Lung (tissue), 10 donors: Measurements from ENCODE around the gene DEFB131A. TPM values are rescaled to one million over a fixed set of nuclear protein-coding genes. Genes with fewer than 3 reads are reported as not detected.
"Not testable (repeated sequence)": the region's sequence is repeated elsewhere in the genome, so short reads cannot be mapped to it uniquely, and the experiment has no call there.

ENCODE experiments used
- ATAC-seq: fragments of 200-7000 bp; cut with Tn5 transposase; one replicate; pipeline ENCODE4 v1.9.1; 2020; ENCODE audit warnings: moderate number of reproducible peaks; ENCODE audit not compliant: insufficient read depth, low FRiP score
- DNase-seq, 3 donors: peaks; one replicate each; pipeline ENCODE4 v3.0.0-alpha.2; 2013 to 2017
- H3K27ac ChIP-seq, 2 donors: one replicate each; pipeline ENCODE4 v1.5.1; 2013; ENCODE audit warnings: mild to moderate bottlenecking in 2 of 2, moderate library complexity in 2 of 2, control low read depth in 1 of 2, inconsistent platforms in 1 of 2, low read depth in 1 of 2, low read length in 1 of 2
- H3K27me3 ChIP-seq, 3 donors: one replicate each; pipeline ENCODE4 v1.5.1; 2013; ENCODE audit warnings: low read length in 2 of 3; ENCODE audit not compliant: control insufficient read depth in 3 of 3, insufficient read depth in 3 of 3
- H3K36me3 ChIP-seq, 4 donors: one replicate each; pipeline ENCODE4 v1.5.1; 2013; ENCODE audit warnings: low read length in 4 of 4, mild to moderate bottlenecking in 1 of 4, moderate library complexity in 1 of 4; ENCODE audit not compliant: control insufficient read depth in 4 of 4, insufficient read depth in 4 of 4
- H3K4me1 ChIP-seq, 5 donors: one replicate each; pipeline ENCODE4 v1.5.1; 2013; ENCODE audit warnings: low read length in 5 of 5, mild to moderate bottlenecking in 2 of 5, moderate library complexity in 1 of 5; ENCODE audit not compliant: control insufficient read depth in 5 of 5, insufficient read depth in 5 of 5
- H3K4me3 ChIP-seq: one replicate; pipeline ENCODE4 v1.5.1; 2013; ENCODE audit warnings: mild to moderate bottlenecking, control low read depth, moderate library complexity
- H3K9ac ChIP-seq, 2 donors: one replicate each; pipeline ENCODE4 v1.5.1; 2013; ENCODE audit warnings: low read length in 2 of 2, control low read depth in 1 of 2; ENCODE audit not compliant: insufficient read depth in 1 of 2
- H3K9me3 ChIP-seq, 4 donors: one replicate each; pipeline ENCODE4 v1.5.1; 2013; ENCODE audit warnings: low read length in 3 of 4, mild to moderate bottlenecking in 1 of 4, moderate library complexity in 1 of 4; ENCODE audit not compliant: control insufficient read depth in 4 of 4, insufficient read depth in 3 of 4
- WGBS, 2 donors: extraction: QIAGEN DNeasy Blood & Tissue Kit; methylation state at CpG; one replicate each; pipeline ENCODE4 v1.1.7; 2013; 5-methylcytosine and 5-hydroxymethylcytosine counted together
- polyA plus RNA-seq, 2 donors: library from polyadenylated mRNA; stranded (reverse); fragments of 200-250 nt; gene quantifications; one replicate each; pipeline ENCODE4 v1.2.1, GENCODE V29; 2013
- total RNA-seq, 2 donors: library from RNA; depleted of rRNA in 1 of 2; stranded (reverse); fragments of >200 nt in 1 of 2; gene quantifications; one replicate each; pipeline ENCODE4 v1.2.1, GENCODE V29; 2014 to 2021
- donor health status: Bipolar disorder and iron deficiency.
- donor health status: healthy.
- donor health status: DM: yes; HTN: yes; CAD: no.

Gene DEFB131A
- total and polyA plus RNA-seq, 4 donors: not detected

- H3K9me3 ChIP-seq, H3K27me3 ChIP-seq, H3K27ac ChIP-seq, H3K4me3 ChIP-seq, H3K9ac ChIP-seq, DNase-seq, H3K36me3 ChIP-seq, ATAC-seq, H3K4me1 ChIP-seq: not testable (repeated sequence)
- 88 to 90% methylated on average over 10 of the region's 10 CpGs for WGBS, 2 donors
Observed at GRCh38 chr4:9483682-9484081, 39.5 kb downstream of the DEFB131A start.

GRCh38 chr4:9486880-9487279 lies 42.7 kb downstream of the DEFB131A start:
- ATAC-seq, H3K36me3 ChIP-seq, H3K9ac ChIP-seq, H3K9me3 ChIP-seq, H3K27me3 ChIP-seq, H3K27ac ChIP-seq, H3K4me1 ChIP-seq, H3K4me3 ChIP-seq, DNase-seq: not testable (repeated sequence)
- WGBS, 2 donors: 81 to 86% methylated on average over 11 of the region's 11 CpGs

- not testable (repeated sequence) for H3K36me3 ChIP-seq, DNase-seq, H3K27ac ChIP-seq, ATAC-seq, H3K9ac ChIP-seq, H3K27me3 ChIP-seq, H3K4me1 ChIP-seq, H3K4me3 ChIP-seq, H3K9me3 ChIP-seq
- 82 to 91% methylated on average over 15 of the region's 15 CpGs for WGBS, 2 donors
Observed at GRCh38 chr4:9488796-9489195, 44.6 kb downstream of the DEFB131A start.

- WGBS, 2 donors: 57 to 63% methylated on average over 5 to 7 of the region's 7 CpGs
- not testable (repeated sequence) for DNase-seq, ATAC-seq
Observed at GRCh38 chr4:9490496-9490895, 46.3 kb downstream of the DEFB131A start.

DNA sequence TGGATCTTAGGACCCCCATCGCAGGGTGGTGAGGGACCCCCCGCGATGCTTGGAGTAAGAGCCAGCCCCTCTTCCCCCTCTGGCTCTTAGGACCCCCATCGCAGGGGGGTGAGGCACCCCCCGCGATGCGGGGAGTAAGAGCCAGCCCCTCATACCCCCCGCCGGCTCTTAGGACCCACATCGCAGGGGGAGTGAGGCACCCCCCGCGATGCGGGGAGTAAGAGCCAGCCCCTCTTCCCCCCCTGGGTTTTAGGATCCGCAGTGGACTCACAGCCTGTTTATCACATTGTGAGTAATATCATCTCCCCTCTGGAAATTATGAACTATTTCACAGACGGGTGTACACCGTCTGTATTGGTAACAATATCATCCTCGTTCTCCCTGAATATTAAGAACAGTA lies 46.8 kb downstream of the DEFB131A start:
- H3K9ac ChIP-seq, ATAC-seq: not testable (repeated sequence)

More at GRCh38 chr4:9490496-9490895, 46.3 kb downstream of the DEFB131A start:
- not testable (repeated sequence) for H3K36me3 ChIP-seq, H3K27me3 ChIP-seq, H3K9ac ChIP-seq, H3K4me3 ChIP-seq, H3K9me3 ChIP-seq, H3K4me1 ChIP-seq, H3K27ac ChIP-seq

GRCh38 chr4:9493589-9493988 lies 49.4 kb downstream of the DEFB131A start:
- H3K27me3 ChIP-seq, H3K9me3 ChIP-seq, ATAC-seq, H3K36me3 ChIP-seq, H3K4me3 ChIP-seq, H3K27ac ChIP-seq, DNase-seq, H3K9ac ChIP-seq, H3K4me1 ChIP-seq: not testable (repeated sequence)
- 78 to 98% methylated on average over 10 to 19 of the region's 19 CpGs for WGBS, 2 donors

More for the DNA sequence above, 46.8 kb downstream of the DEFB131A start:
- H3K4me1 ChIP-seq, H3K4me3 ChIP-seq, H3K27me3 ChIP-seq, DNase-seq, H3K9me3 ChIP-seq, H3K27ac ChIP-seq, H3K36me3 ChIP-seq: not testable (repeated sequence)
- 78 to 83% methylated on average over 13 to 17 of the region's 17 CpGs for WGBS, 2 donors

DNA sequence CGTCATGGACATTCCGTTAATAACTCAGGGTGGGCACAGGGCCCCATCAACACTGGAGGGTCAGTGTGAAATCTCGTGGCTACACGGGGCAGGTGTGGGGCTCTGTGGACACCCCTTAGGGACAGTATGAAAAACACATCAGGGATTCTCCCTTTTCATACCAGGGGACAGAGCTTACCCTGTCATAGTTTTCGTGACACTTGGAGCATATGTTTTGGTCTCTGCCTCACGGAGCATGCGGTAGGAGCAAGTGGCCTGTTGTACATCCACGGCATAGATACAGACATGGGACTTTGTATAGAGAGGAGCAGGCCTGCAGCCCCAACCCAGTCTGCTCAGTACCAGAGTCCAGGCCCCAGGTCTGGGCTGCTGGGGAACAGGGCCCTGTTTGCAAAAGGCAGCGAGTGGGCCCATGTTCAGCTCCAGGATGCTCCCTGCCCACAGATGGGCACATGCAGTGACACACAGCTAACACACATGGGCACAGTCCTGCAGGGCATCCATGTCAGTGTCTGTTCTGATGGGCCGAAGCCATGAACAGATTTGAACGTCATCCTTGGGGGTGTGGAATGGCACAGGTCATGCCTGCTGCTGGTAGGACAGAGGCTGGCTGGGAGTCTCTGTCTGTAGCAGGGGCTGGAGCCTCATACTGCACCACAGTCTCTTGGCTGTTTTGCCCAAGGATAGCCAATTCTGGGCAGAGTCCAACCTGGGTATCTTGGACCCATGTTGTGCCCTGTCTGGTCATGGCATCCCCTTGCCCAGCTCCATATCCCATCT lies 50.2 kb downstream of the DEFB131A start:
- ATAC-seq, H3K4me3 ChIP-seq, H3K36me3 ChIP-seq, H3K9me3 ChIP-seq, H3K9ac ChIP-seq, DNase-seq, H3K27ac ChIP-seq, H3K4me1 ChIP-seq: not testable (repeated sequence)
- H3K27me3 ChIP-seq: peaks cover 0 to 12% (median 2%) of the 10 kb centered on the region in 3 donors
- WGBS, 2 donors: 83% methylated on average over 7 to 11 of the region's 11 CpGs

DNA sequence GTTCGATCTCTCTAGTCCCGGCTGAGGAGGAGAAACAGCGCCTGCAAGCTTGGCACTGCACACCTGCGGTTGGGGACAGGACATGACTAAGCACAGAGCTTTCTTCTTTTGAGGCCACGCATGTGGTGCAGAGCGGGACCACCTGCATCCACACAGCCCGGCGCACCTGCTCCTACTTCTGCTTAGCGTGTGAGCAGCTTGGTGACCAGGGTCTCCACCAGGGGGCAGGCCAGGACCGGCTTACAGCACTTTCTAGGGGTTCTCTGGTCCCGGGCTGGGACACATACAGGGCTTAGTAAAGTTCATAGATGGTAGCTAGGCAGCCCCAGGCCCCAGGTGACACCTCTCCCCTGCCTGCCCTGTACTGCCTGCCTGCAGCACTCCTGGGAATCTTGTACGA lies 51.2 kb downstream of the DEFB131A start:
- not testable (repeated sequence) for ATAC-seq, H3K27ac ChIP-seq, H3K9ac ChIP-seq, H3K27me3 ChIP-seq, H3K4me1 ChIP-seq, H3K36me3 ChIP-seq, H3K9me3 ChIP-seq, H3K4me3 ChIP-seq
- 1 to 7% methylated on average over 9 to 11 of the region's 12 CpGs for WGBS, 2 donors
- DNase-seq: peak; percentile 33 to 69 (median 50)
